HCT116 (cell line): ENCODE measurements around the gene ZBTB47. TPM values are rescaled to one million over a fixed set of nuclear protein-coding genes. Genes with fewer than 3 reads are reported as not detected.

ENCODE experiments used
- ATAC-seq: fragments of 200-7000 bp; cut with Tn5 transposase; 2 replicates; pipeline ENCODE4 v1.9.1; 2020; ENCODE audit warnings: mild to moderate bottlenecking, moderate library complexity
- BruUV-seq: library from RNA; stranded (reverse); fragments of 400-500 nt; replicated peaks from 2 replicates; lab custom pipeline; 2021; lab: Mats Ljungman, UMichigan
- CTCF ChIA-PET: fragments of 300-600 bp; sonication (Branson Sonifier 250); formaldehyde crosslinking; loops from one replicate; lab custom pipeline; 2021; ENCODE audit warnings: antibody characterized with exemption; lab: Charles Lee
- POLR2A ChIA-PET: fragments of 300-600, 350-600 bp; sonication (Branson Sonifier 250); formaldehyde crosslinking; loops from one replicate; lab custom pipeline; 2021; ENCODE audit warnings: antibody characterized with exemption; lab: Charles Lee
- RAD21 ChIA-PET, 2 experiments: fragments of 300-600 bp; sonication (Branson Sonifier 250); formaldehyde crosslinking; loops; one replicate each; lab custom pipeline; 2023; ENCODE audit warnings: low total read pairs in 2 of 2; ENCODE audit not compliant: uncharacterized antibody in 2 of 2, unreplicated experiment in 2 of 2, low non-redundant PET in 1 of 2; lab: Charles Lee
- DNase-seq: peaks from one replicate; pipeline ENCODE4 v3.0.0-alpha.2; 2010; ENCODE audit warnings: low read depth, low spot score
- H2AFZ ChIP-seq: fragments of 200-600 bp; shearing (Covaris generic), sonication (generic); 2 replicates; pipeline ENCODE4 v1.6.1; 2017; ENCODE audit warnings: low read depth, mixed run types, mixed read lengths, antibody characterized with exemption, low read length; ENCODE audit not compliant: poor library complexity, severe bottlenecking
- H3K27ac ChIP-seq: 2 replicates; pipeline ENCODE4 v1.5.1; 2012; ENCODE audit warnings: low read depth, low read length
- H3K27me3 ChIP-seq: fragments of 200-600 bp; sonication (generic); 2 replicates; pipeline ENCODE4 v1.6.1; 2016; ENCODE audit warnings: mixed run types, low read length, mixed read lengths; ENCODE audit not compliant: insufficient read depth
- H3K36me3 ChIP-seq, 2 experiments: fragments of 200-500 bp in 1 of 2; fragments of 200-600 bp in 1 of 2; sonication (Bioruptor generic) in 1 of 2; sonication (generic) in 1 of 2; 2 replicates each; pipeline versions ENCODE4 v1.5.1 to v1.6.1; 2014 to 2016; ENCODE audit warnings: low read length in 2 of 2, inconsistent platforms in 1 of 2, mixed read lengths in 1 of 2, mixed run types in 1 of 2; ENCODE audit not compliant: insufficient read depth in 2 of 2, control insufficient read depth in 1 of 2
- H3K4me1 ChIP-seq, 2 experiments: fragments of 200-600 bp in 1 of 2; sonication (generic) in 1 of 2; 2 replicates each; pipeline versions ENCODE4 v1.5.1 to v1.6.1; 2012 to 2017; ENCODE audit warnings: low read length in 2 of 2, inconsistent platforms in 1 of 2, mild to moderate bottlenecking in 1 of 2, mixed read lengths in 1 of 2, mixed run types in 1 of 2, moderate library complexity in 1 of 2; ENCODE audit not compliant: insufficient read depth in 2 of 2, control insufficient read depth in 1 of 2
- H3K4me2 ChIP-seq: fragments of 200-600 bp; sonication (generic); 2 replicates; pipeline ENCODE4 v1.6.1; 2017; ENCODE audit warnings: mixed run types, low read length, mixed read lengths
- H3K4me3 ChIP-seq, 2 experiments: fragments of 200-600 bp in 1 of 2; sonication (generic) in 1 of 2; replicated peaks in 1 of 2; 2 replicates each; pipeline ENCODE4 v1.5.1; 2011 to 2016; ENCODE audit warnings: low read length in 2 of 2, control low read depth in 1 of 2, low read depth in 1 of 2, mild to moderate bottlenecking in 1 of 2, mixed read lengths in 1 of 2, mixed run types in 1 of 2
- H3K79me2 ChIP-seq: fragments of 200-600 bp; sonication (generic); 2 replicates; pipeline ENCODE4 v1.6.1; 2017; ENCODE audit warnings: mild to moderate bottlenecking, mixed run types, low read length, moderate library complexity, mixed read lengths; ENCODE audit not compliant: insufficient read depth
- H3K9ac ChIP-seq: fragments of 200-600 bp; sonication (generic); 2 replicates; pipeline ENCODE4 v1.6.1; 2016; ENCODE audit warnings: low read length, mixed read lengths
- H3K9me2 ChIP-seq: fragments of 200-600 bp; sonication (generic), shearing (Covaris generic); 2 replicates; pipeline ENCODE4 v1.6.1; 2017; ENCODE audit warnings: mixed run types, mild to moderate bottlenecking, moderate library complexity; ENCODE audit not compliant: insufficient read depth
- H3K9me3 ChIP-seq, 2 experiments: fragments of 200-500 bp in 1 of 2; fragments of 200-600 bp in 1 of 2; sonication (Bioruptor generic) in 1 of 2; sonication (generic) in 1 of 2; 2 replicates each; pipeline ENCODE4 v1.6.1; 2014 to 2017; ENCODE audit warnings: low read length in 2 of 2, mixed read lengths in 2 of 2, inconsistent platforms in 1 of 2, low read depth in 1 of 2, mild to moderate bottlenecking in 1 of 2, mixed run types in 1 of 2, moderate library complexity in 1 of 2; ENCODE audit not compliant: control insufficient read depth in 1 of 2, insufficient read depth in 1 of 2
- H4K20me1 ChIP-seq: fragments of 200-600 bp; sonication (generic), shearing (Covaris generic); 2 replicates; pipeline ENCODE4 v1.6.1; 2017; ENCODE audit warnings: mixed run types, mild to moderate bottlenecking, moderate library complexity; ENCODE audit not compliant: insufficient read depth
- ATF3 ChIP-seq: IDR thresholded peaks from 2 replicates; pipeline ENCODE4 v1.6.1; 2012
- ELF1 ChIP-seq: IDR thresholded peaks from 2 replicates; pipeline ENCODE4 v1.6.1; 2012; ENCODE audit warnings: low read depth, borderline replicate concordance
- EZH2 ChIP-seq: fragments of 200-600 bp; sonication (generic); IDR thresholded peaks from 2 replicates; pipeline ENCODE4 v1.6.1; 2017; ENCODE audit warnings: antibody characterized with exemption, mixed run types
- EZH2phosphoT487 ChIP-seq: fragments of 200-600 bp; IDR thresholded peaks from 2 replicates; pipeline ENCODE4 v1.6.1; 2018; ENCODE audit warnings: antibody characterized with exemption, borderline replicate concordance
- MAX ChIP-seq: IDR thresholded peaks from 2 replicates; pipeline ENCODE4 v1.6.1; 2012
- RAD21 ChIP-seq: IDR thresholded peaks from 2 replicates; pipeline ENCODE4 v1.6.1; 2012; ENCODE audit warnings: low read depth, mild to moderate bottlenecking
- SRF ChIP-seq: IDR thresholded peaks from 2 replicates; pipeline ENCODE4 v1.6.1; 2012; ENCODE audit warnings: low read depth
- ZNF274 ChIP-seq: fragments of 200-500 bp; sonication (Bioruptor generic); IDR thresholded peaks from 2 replicates; pipeline ENCODE4 v1.6.1; 2014; ENCODE audit warnings: mild to moderate bottlenecking, low read depth, low read length, inconsistent platforms
- intact Hi-C: fragments of 100-400 bp; cut with micrococcal nuclease; formaldehyde crosslinking; loops from 2 replicates; pipeline ENCODE4 v1.10.0; 2022
- total RNA-seq: library from RNA; stranded (reverse); gene quantifications from one replicate; pipeline ENCODE4 v1.2.1, GENCODE V29; 2021; ENCODE audit not compliant: unreplicated experiment

Gene ZBTB47
- total RNA-seq, 1 experiment from 2014 or later: 6.3 TPM

- no peaks in the 10 kb centered on the region for H3K79me2 ChIP-seq
- POLR2A ChIA-PET: no interaction called here
- CTCF ChIA-PET: no interaction called here
- no peaks in the 10 kb centered on the region for H3K9me3 ChIP-seq
- BruUV-seq: no TSS peak
- RAD21 ChIA-PET: no interaction called here
- no peak for DNase-seq
- no peak overlapping the region for H2AFZ ChIP-seq
- H3K36me3 ChIP-seq: no peaks in the 10 kb centered on the region
- TF ChIP-seq EZH2phosphoT487 (no peak), SRF (no peak), MAX (no peak), EZH2 (no peak), RAD21 (no peak), ELF1 (no peak), ATF3 (no peak), ZNF274 (no peak)
- TF ChIP-seq, all 23 proteins: peak for 0
- H4K20me1 ChIP-seq: no peaks in the 10 kb centered on the region
- H3K27ac ChIP-seq: no peak overlapping the region
- no peak overlapping the region for H3K9ac ChIP-seq
- intact Hi-C loops: no loop called here
- no peaks in the 10 kb centered on the region for H3K9me2 ChIP-seq
- ATAC-seq: no peak
- H3K4me1 ChIP-seq: no peaks in the 10 kb centered on the region
- no peak overlapping the region for H3K4me3 ChIP-seq
- no peak overlapping the region for H3K4me2 ChIP-seq
- H3K27me3 ChIP-seq: no peaks in the 10 kb centered on the region
Observed at GRCh38 chr3:42714171-42714852, 60.8 kb downstream of the ZBTB47 start.

Other genes with a start within 250 kb of the ZBTB47 start
- not detected for gene LYZL4, start 243.1 kb upstream of the ZBTB47 start, total RNA-seq
- gene VIPR1, start 151.1 kb upstream of the ZBTB47 start, total RNA-seq: 9.6 TPM
- 43.4 TPM for gene SEC22C, start 71.7 kb upstream of the ZBTB47 start, total RNA-seq
- 33.0 TPM for gene SS18L2, start 62.8 kb upstream of the ZBTB47 start, total RNA-seq
- gene NKTR, start 53.0 kb upstream of the ZBTB47 start, total RNA-seq: 59.7 TPM
- not detected for gene KLHL40, start 31.8 kb downstream of the ZBTB47 start, total RNA-seq
- gene HHATL, start 49.1 kb downstream of the ZBTB47 start, total RNA-seq: 0.52 TPM
- 2.3 TPM for gene CCDC13, start 119.6 kb downstream of the ZBTB47 start, total RNA-seq
- 71.2 TPM for gene HIGD1A, start 150.8 kb downstream of the ZBTB47 start, total RNA-seq
- gene ACKR2, start 155.7 kb downstream of the ZBTB47 start, total RNA-seq: 0.76 TPM
- gene CYP8B1, start 222.2 kb downstream of the ZBTB47 start, total RNA-seq: 0.12 TPM